ENCODE measurements around the gene CRIM1. TPM values are rescaled to one million over a fixed set of nuclear protein-coding genes. Genes with fewer than 3 reads are reported as not detected.

Gene CRIM1
- total RNA-seq, 1 donor from 2014 or later = 41.2 TPM

DNA sequence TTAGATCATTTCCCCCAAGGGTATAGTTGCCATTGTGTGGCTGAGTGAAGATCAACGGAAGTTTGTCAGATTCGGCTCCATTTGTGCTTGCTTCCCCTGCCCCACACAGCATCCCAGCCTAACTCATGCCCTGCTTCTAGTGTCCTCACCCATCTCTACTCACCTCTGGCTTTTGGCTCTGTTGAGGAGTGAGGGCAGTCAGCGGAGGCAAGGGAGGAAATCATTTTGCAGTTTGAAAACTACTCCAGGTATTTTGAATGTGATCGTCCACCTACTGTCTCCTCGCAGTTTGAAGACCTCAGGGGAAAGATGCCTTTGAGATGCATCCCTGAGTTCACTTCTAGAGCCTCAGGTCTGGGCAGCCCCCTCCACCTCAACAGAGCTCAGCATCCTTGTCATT lies 126.1 kb downstream of the CRIM1 start:
- no peak for DNase-seq (ENCODE audit: low read depth)

DNA sequence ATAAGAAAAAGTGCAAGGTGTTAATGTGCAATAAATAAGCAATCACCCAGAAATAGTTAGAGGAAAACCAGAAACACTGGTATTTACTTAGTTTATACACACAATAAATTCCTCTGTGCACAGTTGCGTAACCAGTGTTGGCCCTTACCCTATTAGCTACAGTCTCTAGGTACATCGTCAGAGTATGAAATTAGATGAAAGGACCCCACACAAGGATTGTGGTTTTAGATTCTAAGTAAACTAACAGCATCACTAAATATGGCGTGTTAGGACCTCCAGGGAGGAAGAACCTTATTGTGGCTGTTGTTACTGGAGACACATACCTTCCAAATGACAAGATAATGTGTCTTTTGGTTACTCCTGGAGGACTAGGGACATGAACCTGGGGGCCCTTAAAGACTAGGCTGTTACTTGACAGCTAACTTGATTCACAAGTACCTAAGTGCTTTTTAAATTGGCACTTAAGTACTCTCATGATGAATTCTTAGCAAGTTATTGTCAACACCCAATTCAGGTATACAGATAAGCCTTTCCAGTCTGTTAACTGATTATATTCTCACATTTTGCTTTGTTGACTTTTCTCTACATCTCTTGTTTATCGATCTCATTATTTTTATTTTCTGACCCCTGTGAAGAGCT lies 127.1 kb downstream of the CRIM1 start:
- DNase-seq (ENCODE audit: low read depth) = no peak

DNA sequence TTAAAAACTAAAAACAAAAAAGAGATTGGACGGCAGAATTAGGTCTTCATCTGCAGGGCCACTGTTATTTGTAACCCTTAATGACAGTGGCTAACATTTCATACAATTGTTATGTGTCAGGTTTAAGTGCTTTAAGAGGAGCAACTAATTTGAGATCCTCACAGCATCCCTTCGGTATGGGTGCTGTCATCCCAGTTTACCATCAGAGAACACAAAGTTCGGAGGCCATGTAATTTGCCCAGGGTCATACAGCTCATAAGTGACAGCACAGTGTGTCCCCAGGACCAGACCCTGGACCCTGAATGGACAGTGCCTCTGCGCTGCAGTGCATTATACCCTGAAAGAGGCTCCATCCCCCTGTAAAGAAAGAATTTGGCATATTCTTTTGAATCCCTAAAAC lies 127.7 kb downstream of the CRIM1 start:
- no peak for DNase-seq (ENCODE audit: low read depth)

DNA sequence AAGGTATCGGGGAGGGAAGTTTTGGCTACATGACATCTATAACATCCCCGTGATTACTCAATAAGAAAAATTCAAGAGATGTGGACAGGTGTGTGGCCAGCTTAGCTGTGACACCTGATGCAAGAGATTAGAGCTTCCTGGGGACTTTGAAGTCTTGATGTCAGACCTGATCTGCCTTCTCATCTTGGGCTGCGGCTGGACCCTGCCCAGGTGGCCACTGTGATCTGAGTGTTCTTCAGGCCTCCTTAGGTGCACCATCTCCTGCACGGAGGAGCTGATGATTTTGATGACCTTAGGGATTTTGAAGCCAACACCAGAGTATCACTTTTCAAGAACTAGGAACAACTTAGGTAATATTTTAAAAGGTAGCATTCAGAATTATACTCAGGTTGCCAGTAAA lies 128.9 kb downstream of the CRIM1 start:
- no peak for DNase-seq (ENCODE audit: low read depth)

DNA sequence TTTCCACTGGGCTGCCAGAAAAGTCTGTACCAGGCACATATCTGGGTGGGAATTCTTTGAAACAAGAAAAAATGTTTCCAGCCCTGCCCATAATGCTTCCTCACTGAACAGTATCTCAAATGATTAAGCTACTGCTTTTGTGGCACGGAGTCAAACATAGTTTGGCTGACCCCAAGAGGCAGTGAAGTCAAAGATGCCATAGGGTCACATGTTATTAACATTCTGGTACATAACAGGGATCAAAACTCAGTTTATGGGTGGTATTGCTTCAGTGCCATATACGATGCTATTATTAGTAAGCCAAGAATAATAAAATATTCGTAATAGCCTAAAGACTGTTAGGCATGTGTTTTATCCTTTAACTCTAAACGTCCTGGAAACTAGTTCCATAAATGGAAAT lies 129.9 kb downstream of the CRIM1 start:
- peak; percentile 62 for DNase-seq (ENCODE audit: low read depth)

DNA sequence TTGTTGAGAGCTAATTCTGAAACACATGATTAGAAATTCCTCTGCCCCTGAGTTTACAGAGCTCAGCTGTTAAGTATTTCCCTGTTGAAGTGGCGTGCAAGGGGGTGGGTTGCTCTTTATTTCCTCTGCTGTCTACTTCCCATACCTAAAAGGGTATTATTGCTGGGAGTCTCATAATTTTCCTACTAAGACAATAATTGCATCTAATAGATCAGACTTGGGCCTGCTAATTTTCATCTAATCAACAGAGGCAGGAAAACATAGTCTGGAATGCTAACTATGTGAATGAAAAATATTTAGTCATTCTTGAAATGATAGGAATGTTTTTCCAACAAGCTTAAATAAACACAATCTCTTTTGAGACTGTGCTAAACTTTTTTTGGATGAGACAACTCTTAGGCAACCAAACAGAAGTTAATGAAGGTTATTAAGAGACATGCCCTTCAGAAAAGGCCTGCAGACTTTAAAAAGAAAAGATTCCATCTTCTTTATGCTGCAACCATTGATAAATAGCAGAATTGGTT lies 131.0 kb downstream of the CRIM1 start:
- DNase-seq (ENCODE audit: low read depth) = peak; percentile 64

DNA sequence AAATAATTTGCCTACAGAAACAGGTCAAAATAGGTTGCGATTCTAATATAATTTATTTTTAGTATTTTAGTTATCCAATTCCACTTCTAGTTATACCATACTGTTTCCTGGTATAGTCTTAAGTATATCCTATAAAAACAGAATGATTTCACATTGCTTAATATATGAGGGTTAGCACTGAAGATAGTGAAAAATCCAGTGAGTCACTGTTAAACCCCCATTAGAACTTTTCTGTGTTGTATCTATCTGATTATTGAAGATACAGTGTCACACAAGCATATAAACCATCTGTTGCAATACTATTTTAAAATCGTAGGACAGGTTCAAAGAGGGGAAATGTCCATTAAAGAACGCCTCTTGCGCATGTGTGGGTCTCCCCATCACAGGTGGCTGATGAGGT lies 132.4 kb downstream of the CRIM1 start:
- no peak for DNase-seq (ENCODE audit: low read depth)

DNA sequence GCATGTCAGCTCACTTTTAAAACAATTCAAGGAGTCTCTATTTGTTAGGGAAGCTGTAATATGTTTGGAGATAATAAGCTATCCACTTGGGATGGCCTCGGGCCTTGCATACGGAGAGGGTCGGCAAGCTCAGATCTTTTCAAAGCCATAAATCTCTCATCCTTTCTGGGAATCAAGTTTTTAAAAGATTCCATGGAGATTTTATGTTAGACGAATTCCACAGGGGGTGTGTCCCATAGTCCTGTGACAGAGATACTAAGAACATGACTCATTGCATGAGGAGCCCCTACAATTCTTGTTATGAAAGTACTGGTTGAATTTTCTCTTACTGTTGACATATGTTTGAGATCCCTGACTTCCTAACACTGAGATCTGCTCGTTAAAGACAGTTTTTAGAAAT lies 133.7 kb downstream of the CRIM1 start:
- peak; percentile 65 for DNase-seq (ENCODE audit: low read depth)

DNA sequence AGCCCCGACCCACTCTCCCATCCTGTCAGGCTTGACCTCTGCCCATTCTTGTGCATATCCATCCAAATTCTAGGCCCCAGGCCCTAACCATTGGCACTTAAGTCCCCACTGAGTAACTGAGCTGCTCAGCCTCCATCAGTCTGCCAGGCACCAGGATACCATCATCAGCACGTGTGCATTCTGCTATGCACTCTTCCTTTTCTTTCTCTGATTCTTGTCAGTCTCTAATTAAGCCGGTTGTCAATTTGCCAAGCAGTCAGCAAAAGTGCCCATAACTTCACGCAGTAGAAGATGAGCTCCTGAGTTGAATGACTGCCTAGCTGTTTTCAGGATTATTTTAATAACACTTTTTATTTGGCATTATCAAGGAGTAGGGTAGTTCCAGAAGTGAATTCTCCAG lies 135.2 kb downstream of the CRIM1 start:
- no peak for DNase-seq (ENCODE audit: low read depth)

DNA sequence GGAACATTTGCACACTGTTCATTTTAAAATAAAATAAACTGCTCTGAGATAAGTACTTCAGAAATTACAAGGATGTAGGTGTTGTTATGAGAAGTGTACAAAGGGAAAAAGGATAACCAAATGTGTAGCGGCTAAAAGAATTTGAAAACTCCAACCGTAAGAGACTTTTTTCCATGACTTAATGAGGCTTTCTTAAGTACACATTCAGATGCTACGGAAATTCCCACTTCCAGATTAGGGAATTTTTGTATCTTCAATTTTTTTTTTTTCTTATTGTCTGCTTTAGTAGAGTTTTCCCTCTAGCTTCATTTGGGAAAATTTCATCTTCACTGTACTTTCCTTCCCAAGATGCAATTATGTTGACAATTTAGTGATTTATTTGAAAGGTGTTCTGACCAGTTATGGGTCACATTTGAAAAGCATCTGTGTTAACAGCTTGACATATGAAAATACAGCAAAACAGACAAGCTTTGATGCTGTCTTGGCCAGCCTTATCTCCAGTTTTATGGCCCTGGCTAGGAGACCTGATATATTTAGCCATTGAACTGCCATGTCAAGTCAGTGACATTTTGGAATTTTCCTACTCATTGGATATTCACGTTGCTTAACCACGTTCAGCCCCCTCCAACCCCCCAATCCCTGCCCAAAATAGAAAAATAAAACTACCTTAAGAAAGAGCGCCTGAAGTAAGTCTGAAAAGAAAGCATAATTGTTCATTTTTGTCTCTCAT lies 136.8 kb downstream of the CRIM1 start:
- no peak for DNase-seq (ENCODE audit: low read depth)

DNA sequence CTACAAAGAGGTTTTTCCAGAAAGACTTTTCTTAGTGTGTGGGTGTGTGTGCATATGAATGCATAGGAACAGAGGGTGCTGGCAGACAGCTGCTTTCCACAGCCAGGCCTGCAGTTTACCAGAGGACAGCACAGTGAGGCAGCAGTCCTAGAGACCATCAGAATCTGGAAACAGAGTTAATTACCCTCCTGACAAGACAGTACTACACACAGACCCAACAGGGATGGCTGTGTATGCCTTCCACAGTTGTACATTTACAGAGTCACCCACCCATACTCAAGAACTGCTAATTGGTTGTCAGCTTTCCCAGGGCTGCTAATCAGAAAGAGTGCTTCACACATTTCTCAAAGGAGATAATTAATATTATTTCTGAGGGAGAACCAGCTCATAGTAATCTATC lies 137.7 kb downstream of the CRIM1 start:
- DNase-seq (ENCODE audit: low read depth) = no peak

DNA sequence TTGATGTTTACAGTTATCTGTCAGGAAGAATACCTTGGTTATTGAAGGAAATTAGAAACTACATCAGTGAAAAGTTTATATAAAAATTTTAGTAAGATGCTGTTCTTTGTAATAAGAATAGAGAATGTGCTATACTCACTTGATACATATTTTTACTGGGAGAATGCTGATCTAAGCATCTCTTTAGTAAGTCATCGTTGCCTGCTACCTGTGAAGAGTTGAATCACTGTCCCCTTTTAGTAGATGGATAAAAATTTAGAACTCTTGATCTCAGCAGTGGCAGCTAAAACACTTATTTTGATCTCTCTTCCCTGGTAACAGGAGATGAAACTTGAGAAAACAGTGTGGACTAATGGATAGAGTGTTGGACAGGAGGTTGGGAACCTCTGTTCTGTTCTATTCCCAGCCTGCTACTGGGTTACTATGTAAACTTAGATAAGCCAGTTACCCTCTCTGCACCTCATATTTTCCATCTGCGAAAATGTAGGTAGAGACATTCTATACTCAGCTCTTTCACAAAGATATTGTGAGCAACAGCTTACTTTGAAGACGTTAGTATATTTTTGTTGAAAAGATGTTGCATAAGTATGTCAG lies 142.1 kb downstream of the CRIM1 start:
- no peak for DNase-seq (ENCODE audit: low read depth)

DNA sequence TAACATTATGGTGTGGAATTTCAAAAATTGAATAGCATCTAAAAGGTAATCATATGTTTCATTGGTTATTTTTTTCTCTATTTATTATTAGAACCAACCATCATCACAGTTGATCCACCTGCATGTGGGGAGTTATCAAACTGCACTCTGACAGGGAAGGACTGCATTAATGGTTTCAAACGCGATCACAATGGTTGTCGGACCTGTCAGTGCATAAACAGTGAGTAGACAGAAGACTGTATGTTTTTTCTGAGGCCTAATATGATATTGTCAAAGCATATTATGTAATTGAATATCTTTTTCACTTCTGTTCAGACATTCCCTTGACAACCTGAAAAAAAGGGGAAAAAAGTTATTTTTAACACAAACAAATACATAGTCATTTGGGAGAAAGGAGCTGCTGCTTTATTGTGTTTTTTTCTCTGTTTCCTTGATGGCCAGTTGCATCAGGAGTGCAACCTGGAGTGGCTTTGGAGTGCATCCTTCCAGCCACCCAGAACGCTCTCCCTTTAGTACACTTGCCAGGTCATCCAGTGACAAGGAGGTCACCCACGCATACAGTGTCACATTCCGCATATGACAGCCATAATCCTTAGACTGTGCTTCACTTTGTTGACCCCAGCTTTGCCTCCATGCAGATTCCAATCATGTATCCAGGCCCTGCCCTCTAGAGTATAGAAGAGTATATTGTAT lies 143.7 kb downstream of the CRIM1 start:
- no peak for DNase-seq (ENCODE audit: low read depth)

DNA sequence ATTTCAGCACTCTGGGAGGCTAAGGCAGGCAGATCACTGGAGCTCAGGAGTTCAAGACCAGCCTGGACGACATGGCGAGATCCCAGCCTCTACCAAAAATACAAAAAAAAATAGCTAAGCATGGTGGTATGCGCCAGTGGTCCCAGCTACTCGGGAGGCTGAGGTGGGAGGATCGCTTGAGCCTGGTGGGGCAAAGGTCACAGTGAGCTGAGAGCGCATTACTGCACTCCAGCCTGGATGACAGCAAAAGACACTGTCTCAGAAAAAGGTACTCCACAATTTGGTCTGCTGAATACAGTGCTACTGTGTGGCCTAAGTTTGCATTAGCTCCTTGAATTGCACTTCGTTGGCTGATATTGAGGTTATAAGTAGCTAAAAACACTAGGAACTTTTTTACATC lies 144.5 kb downstream of the CRIM1 start:
- no peak for DNase-seq (ENCODE audit: low read depth)

DNA sequence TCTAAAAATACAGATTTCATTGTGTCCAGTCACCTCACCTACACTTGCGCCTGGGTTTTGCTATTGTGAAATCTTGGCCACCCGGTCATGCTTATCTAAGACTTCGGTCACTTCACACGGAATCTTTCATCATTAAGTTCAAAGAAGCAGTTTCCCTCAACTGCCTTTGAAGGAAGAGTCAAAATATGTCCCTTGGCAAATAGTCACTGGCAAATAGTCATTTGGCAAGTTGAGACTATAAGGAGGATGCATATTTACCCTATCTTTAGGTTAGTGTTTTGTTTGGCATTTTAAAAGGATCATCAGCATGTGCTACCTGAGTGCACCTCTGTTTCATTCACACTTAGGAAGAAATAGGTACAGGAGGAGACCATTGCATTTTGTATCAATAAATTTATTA lies 146.5 kb downstream of the CRIM1 start:
- no peak for DNase-seq (ENCODE audit: low read depth)

DNA sequence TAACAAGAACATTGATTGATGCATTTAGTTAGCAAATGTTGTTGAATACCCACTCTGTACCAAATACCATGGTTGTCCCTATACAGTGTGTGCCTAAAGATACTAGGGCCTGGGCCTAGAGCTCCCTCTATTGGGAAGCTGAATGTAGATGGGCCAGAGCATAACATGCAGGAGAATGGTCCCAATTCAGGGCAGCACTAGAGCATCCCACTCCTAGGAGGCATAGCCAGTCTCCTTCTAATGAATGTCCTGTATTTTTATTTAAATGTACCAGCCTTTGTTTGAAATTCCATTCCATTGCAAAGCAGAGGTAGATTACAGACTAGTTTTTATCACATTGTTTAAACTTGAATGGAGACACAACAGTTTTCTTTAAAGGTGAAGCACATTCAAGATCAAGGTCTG lies 151.8 kb downstream of the CRIM1 start:
- peak; percentile 63 for DNase-seq (ENCODE audit: low read depth)

DNA sequence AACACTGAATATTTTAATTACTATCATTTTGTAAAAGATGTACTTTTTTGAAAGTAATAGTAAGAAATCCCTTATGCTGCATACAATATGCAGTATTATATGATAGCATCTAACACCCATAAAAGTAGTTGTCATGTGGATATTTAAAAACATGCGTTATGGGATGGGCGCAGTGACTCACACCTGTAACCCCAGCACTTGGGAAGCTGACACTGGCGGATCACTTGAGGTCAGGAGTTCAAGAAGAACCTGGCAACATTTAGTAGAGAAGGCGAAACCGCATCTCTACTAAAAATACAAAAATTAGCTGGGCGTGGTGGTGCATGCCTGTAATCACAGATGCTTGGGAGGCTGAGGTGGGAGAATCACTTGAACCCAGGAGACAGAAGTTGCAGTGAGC lies 153.5 kb downstream of the CRIM1 start:
- DNase-seq (ENCODE audit: low read depth) = no peak

DNA sequence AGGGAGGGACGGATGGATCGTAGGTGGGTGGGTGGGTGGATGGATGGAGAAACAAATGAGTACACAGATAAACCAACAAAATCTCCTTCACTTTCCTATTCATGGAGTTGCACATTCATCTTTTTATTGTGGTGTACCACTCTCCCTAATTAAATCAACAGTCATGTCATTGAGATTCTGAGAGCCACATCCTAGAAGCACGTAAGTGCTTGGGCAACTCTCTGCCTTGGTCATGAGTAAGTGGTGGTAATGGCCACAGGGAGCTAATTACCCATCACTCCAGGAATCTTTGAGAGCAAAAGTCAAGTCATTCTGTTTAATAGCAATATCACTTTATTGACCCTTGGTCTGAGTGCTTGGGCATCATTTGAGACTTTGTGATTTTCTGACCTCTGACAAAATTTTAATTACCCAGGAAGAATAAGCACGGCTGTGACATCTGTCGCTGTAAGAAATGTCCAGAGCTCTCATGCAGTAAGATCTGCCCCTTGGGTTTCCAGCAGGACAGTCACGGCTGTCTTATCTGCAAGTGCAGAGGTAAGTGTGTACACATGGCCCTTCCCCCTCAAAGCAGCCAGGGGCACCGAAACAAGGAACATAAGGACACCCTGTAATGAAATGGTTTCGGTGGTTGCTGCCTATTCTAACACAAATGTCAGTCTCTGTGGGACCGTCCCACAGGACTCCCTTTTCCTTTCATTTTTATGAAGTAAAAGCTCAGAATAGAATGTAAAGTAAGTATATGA lies 156.5 kb downstream of the CRIM1 start:
- peak; percentile 67 for DNase-seq (ENCODE audit: low read depth)

DNA sequence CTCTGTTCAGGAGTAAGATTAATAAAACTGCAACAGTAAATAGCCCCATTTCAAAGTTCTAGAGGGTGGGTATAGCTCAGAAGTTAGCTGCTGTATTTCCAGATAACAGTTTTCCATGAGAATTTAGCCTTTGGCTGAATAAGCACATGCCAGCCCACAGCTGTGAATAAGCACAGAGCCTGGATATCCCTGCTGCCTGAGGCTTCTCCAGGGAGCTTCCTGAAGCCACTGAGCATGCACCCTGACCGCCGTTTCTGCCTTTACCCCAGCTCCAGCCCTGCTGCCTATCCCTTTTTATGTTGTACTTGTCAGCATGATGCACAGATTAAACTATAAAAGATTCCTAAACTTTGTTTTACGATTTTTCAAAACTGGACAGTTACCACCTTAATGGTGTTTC lies 157.1 kb downstream of the CRIM1 start:
- DNase-seq (ENCODE audit: low read depth) = peak; percentile 33

DNA sequence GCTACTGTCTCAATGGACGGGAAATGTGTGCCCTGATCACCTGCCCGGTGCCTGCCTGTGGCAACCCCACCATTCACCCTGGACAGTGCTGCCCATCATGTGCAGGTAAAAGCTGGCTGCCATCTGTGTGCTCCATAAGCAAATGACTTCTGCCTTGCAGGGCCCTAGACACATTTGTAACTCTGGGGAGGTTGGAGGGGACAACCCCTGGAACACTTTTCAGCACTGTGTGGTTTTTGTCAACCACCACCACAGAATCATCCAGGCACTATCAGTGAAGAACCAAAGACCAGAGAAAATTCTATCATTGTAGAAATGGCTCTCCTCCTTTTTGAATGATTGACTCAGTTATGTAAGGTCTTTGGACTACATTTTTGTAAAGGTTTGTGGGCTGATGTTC lies 158.1 kb downstream of the CRIM1 start:
- DNase-seq (ENCODE audit: low read depth) = no peak

DNA sequence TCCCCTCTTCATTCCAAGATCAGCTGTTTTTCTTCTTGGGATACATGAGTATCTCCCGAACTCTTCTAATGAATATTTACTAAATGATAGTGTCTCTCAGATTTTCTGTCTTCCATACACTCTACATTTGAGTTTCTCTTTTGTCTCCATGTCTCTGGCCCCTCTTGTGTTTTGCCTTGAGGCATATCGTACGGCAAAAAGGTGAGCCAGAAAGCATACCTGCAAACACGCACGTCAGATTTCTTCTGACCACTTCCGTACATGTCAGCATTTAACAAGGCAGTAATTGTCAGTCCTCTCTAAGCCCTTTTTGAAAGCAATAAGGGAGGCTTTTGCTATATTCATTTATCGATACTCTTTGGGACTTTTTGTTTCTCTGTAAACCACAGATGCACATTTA lies 160.0 kb downstream of the CRIM1 start:
- no peak for DNase-seq (ENCODE audit: low read depth)
